ENCODE results near the gene ECSCR. TPM values are rescaled to one million over a fixed set of nuclear protein-coding genes. Genes with fewer than 3 reads are reported as not detected.
"Not testable (repeated sequence)": the region's sequence is repeated elsewhere in the genome, so short reads cannot be mapped to it uniquely, and the experiment has no call there.

ECSCR gene
- total RNA-seq, 1 experiment from 2014 or later, result 0.10 TPM

DNA sequence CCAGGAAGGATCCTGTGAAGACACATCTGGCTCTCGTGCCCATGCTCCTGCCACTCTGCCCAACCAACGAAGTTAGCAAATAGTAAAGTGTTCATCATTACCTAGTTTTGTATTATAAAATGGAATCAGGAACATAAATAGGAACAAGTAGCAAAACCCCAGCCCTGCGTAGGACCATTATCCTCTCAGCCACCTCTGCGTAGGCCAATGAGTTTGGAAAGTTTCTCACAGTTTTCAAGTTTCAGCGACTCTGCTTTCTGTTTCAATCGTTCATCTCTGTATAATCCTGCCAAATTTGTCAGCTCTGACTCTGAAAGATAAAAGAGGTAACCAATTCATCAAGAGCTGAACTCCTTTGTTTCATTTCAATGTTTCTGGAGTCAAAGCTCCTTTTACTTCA lies 48.6 kb downstream of the ECSCR start:
- no peak for DNase-seq (ENCODE audit: low spot score)

DNA sequence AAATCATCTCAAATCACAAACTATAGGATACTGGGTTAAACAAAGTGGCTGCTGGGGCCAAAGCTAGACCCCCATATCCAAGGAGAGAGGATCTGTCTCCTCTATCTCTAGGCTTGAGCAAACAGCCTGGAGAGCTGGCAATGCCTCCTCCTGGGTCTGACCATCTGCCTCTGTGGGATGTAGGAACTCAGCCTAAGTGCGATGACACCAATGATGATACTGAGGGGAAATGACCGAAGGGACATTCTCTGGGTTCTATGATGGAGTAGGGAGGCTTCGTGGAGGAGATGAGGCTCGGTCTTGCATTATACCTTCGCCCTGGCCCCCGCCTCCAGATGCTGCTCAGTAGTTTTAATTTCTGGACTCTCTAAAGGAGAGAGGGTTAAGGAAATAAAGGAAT lies 49.4 kb downstream of the ECSCR start:
- no peak for DNase-seq (ENCODE audit: low spot score)

- DNase-seq (ENCODE audit: low spot score), result no peak
Measured at GRCh38 chr5:139410993-139411828, 51.3 kb downstream of the ECSCR start.

DNA sequence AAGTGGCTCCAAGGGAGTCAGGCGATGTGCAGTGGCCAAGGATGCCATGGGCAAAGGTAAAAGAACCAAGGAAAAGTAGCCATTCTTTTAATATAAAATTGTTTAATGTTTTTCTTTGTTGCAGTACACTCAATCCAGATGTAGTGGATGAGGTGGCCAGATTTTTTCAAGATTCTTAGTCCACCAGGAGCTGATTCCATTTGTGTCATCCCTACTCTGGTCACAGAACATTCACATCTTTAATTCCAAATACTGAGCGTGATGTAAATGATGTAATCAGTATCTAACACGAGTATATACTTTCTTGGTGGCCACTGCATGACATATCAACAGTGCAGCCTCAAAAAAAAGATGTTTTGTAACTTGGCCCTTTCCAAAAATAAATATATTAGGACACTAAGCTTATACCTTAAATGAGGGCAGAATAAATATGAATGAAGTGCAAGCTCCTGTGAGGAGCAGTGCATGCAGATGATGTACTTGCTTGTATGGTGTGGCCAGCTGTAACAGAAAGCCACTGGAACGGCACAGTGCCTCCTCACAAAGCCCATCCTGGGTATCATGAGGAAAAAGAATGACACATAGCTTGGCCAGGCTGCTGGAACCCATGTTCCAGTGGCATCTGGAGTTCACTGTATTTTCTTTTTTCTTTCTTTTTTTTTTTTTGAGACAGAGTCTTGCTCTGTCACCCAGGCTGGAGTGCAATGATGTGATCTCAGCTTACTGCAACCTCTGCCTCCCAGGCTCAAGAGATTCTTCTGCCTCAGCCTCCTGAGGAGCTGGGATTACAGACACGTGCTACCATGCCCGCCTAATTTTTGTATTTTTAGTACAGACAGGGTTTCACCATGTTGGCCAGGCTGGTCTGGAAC lies 52.2 kb downstream of the ECSCR start:
- DNase-seq (ENCODE audit: low spot score), result no peak

DNA sequence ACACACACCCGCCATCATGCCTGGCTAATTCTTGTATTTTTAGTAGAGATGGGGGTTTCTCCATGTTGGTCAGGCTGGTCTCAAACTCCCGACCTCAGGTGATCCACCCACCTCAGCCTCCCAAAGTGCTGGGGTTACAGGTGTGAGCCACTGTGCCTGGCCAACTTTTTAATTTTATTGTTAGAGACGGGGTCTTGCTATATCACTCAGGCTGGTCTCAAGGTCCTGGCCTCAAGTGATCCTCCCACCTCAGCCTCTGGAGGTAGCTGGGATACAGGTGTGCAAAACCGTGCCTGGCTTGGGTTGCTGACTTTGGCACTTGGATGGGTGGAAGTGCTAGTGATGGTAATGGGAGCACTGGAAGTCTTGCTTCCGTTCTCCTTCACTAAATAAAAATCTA lies 53.4 kb downstream of the ECSCR start:
- not testable (repeated sequence) for DNase-seq (ENCODE audit: low spot score)

DNA sequence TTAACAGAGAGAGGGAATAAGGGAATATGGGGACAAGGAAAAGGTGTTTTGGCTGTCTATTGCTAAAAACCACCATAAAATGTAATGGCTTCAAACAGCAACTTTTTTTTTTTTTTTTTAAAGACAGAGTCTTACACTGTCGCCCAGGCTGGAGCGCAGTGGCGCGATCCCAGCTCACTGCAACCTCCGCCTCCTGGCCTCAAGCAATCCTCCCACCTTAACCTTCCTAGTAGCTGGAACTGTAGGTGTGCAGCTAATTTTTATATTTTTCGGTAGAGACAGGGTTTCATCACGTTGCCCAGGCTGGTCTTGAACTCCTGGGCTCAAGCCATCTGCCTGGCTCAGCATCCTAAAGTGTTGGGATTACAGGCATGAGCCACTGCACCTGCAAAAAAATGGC lies 54.4 kb downstream of the ECSCR start:
- no peak for DNase-seq (ENCODE audit: low spot score)

- DNase-seq (ENCODE audit: low spot score), result no peak
Measured at GRCh38 chr5:139407517-139407916, 55.0 kb downstream of the ECSCR start.

GRCh38 chr5:139406963-139407362 lies 55.6 kb downstream of the ECSCR start:
- DNase-seq (ENCODE audit: low spot score), result no peak

GRCh38 chr5:139404484-139404840 lies 58.1 kb downstream of the ECSCR start:
- no peak for DNase-seq (ENCODE audit: low spot score)

GRCh38 chr5:139403787-139404483 lies 58.6 kb downstream of the ECSCR start, which contains the start of gene SPATA24:
SPATA24 (minus strand) TSS chr5:139404089; CDS start chr5:139404060, 29 bp downstream.
- peak; percentile 95 for DNase-seq (ENCODE audit: low spot score)

DNA sequence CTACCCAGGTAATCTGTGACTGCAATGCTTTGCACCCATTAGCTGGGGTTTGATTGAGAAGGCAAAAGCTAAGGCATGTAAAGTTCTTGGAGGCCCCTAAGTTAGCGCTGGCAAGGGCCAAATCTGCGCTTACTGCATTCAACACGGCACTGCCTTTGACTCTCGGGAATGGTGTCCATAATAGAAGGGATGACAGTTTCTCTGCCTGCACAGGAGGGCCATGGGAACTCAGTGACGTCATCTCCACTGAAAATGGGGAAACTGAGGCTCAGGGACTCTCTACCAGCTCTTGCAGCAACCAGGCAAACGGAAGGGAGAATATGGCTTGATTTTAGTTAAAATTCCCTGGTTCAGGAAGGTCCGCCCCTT lies 59.1 kb downstream of the ECSCR start:
- DNase-seq (ENCODE audit: low spot score), result no peak

DNA sequence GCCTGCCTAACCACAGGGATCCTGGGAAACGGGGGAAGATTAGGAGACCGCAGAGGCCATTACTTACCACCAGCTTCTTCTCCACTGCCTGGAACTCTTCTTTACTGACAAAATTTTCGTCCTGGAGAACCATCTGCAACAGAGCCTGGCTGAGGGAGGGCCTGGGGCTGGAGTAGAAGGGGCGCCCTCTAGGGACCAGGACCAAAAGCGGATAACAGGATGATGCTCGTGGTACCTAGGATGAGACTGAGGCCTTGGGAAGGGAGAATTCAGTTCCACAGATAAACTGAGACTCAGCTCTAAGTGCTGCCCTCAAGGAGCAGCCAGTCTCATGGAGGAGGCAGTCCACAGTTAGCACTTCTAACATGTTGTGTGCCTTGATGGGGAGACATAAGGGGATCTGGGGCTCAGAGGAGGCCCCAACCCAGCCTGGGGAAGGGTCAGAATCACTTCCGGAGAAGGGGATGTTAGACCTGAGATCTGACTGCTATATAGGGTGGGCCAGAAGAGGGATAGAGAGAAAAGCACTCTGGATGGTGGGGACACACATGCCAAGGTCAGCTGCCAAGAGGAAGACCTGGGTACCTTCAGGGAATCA lies 59.9 kb downstream of the ECSCR start:
- peak; percentile 40 for DNase-seq (ENCODE audit: low spot score)

DNA sequence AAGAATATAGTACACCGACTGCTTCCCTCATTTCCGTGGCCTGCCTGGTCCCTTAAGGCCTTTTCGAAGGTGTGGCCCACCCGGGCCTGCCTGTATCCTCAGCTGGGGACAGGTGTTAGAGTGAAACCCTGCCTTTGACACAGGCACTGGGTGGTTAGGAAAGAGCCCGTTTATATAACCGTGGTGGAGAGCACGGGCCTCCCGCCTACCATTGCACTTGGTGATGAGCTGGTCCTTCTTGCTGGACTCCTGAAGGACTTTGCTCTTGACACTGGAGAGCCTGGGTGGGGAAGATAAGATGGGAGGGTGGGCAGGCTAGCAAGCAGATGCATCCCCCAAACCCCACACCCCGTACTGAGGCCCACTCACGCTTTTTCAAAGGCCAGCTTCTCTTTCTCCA lies 61.0 kb downstream of the ECSCR start:
- no peak for DNase-seq (ENCODE audit: low spot score)

GRCh38 chr5:139399501-139400121 lies 62.9 kb downstream of the ECSCR start:
- no peak for DNase-seq (ENCODE audit: low spot score)

Other genes with a start within 250 kb of the ECSCR start
- gene MATR3, start 169.0 kb downstream of the ECSCR start, total RNA-seq (2014; rRNA removed; shearing (Covaris generic)), result 241 and 248 TPM in 2 replicates
- 66.1 and 71.8 TPM in 2 replicates for gene PAIP2, start 120.9 kb downstream of the ECSCR start, total RNA-seq (2014; rRNA removed; shearing (Covaris generic))
- gene SLC23A1, start 79.4 kb downstream of the ECSCR start, total RNA-seq (2014; rRNA removed; shearing (Covaris generic)), result not detected in 2 replicates
- gene MZB1, start 72.8 kb downstream of the ECSCR start, total RNA-seq (2014; rRNA removed; shearing (Covaris generic)), result not detected in 2 replicates
- gene PROB1, start 67.6 kb downstream of the ECSCR start, total RNA-seq (2014; rRNA removed; shearing (Covaris generic)), result not detected in 2 replicates
- 3.4 and 5.9 TPM in 2 replicates for gene SPATA24, start 58.7 kb downstream of the ECSCR start, total RNA-seq (2014; rRNA removed; shearing (Covaris generic))
- 4.5 and 22.9 TPM in 2 replicates for gene DNAJC18, start 23.2 kb downstream of the ECSCR start, total RNA-seq (2014; rRNA removed; shearing (Covaris generic))
- not detected in 2 replicates for gene SMIM33, start 8.3 kb upstream of the ECSCR start, total RNA-seq (2014; rRNA removed; shearing (Covaris generic))
- gene STING1, start 20.0 kb upstream of the ECSCR start, total RNA-seq (2014; rRNA removed; shearing (Covaris generic)), result 14.2 and 15.6 TPM in 2 replicates
- 64.7 and 79.3 TPM in 2 replicates for gene UBE2D2, start 98.6 kb upstream of the ECSCR start, total RNA-seq (2014; rRNA removed; shearing (Covaris generic))
- 46.9 and 55.1 TPM in 2 replicates for gene CXXC5, start 185.6 kb upstream of the ECSCR start, total RNA-seq (2014; rRNA removed; shearing (Covaris generic))